ENCODE measurements around the gene CYFIP2. TPM values are rescaled to one million over a fixed set of nuclear protein-coding genes. Genes with fewer than 3 reads are reported as not detected.

CYFIP2 gene
- total RNA-seq, 1 experiment from 2014 or later, result 74.7 TPM

- Mint-ChIP-seq H3K27ac (no peak overlapping the region; a peak in 1 of 7 replicates), H3K9me3 (no peaks in the 10 kb centered on the region), H3K4me3 (no peak overlapping the region), H3K27me3 (ENCODE audit: low read depth) (no peaks in the 10 kb centered on the region), H3K4me1 (0 out of 4 replicates have a peak, but pooled peaks cover 0 to 2% of the 10 kb centered on the region in 2 experiments), H3K36me3 (ENCODE audit: insufficient read depth in 1 of 3, low read depth in 3 of 3) (peaks cover 7 to 65% (median 55%) of the 10 kb centered on the region in 3 experiments; a peak in 6 of 7 replicates)
- Histone ChIP-seq H3K79me2 (ENCODE audit: insufficient read depth, low read length) (no peaks in the 10 kb centered on the region), H3K23ac (ENCODE audit: insufficient read length, low read depth, low read length) (no peak overlapping the region), H3K23me2 (ENCODE audit: insufficient read length, low read depth, low read length, poor library complexity, severe bottlenecking) (no peaks in the 10 kb centered on the region), H3K14ac (ENCODE audit: insufficient read depth, low read length) (no peak overlapping the region), H2BK12ac (ENCODE audit: insufficient read length, low read depth, low read length) (no peak overlapping the region), H3K9me3 (ENCODE audit: control insufficient read depth, low read depth, low read length) (no peaks in the 10 kb centered on the region), H3K4me1 (ENCODE audit: insufficient read depth, low read length) (no peaks in the 10 kb centered on the region), H3T11ph (ENCODE audit: low read length) (no peak overlapping the region), H3K79me1 (ENCODE audit: insufficient read depth, low read depth, low read length, poor library complexity, severe bottlenecking) (no peaks in the 10 kb centered on the region), H2BK5ac (ENCODE audit: insufficient read length, low read length) (no peak overlapping the region), H2BK120ac (ENCODE audit: low read depth, low read length, poor library complexity, severe bottlenecking) (no peak overlapping the region), H3K18ac (ENCODE audit: insufficient read length, low read depth, low read length) (no peak overlapping the region), H2BK20ac (ENCODE audit: low read depth, low read length, poor library complexity, severe bottlenecking) (no peak overlapping the region), H3K27me3 (ENCODE audit: insufficient read depth, low read length) (no peaks in the 10 kb centered on the region), H3K27ac (ENCODE audit: insufficient read length, low read depth, low read length) (no peak overlapping the region), H4K91ac (ENCODE audit: insufficient read length, low read depth, low read length) (no peak overlapping the region), H4K20me1 (ENCODE audit: control insufficient read depth, insufficient read depth, insufficient read length) (no peaks in the 10 kb centered on the region), H4K5ac (ENCODE audit: insufficient read length, low read depth, low read length) (no peak overlapping the region), H3K9ac (ENCODE audit: extremely low read depth, insufficient read length, low read length) (no peak overlapping the region), H2AK5ac (ENCODE audit: insufficient read length, low read length) (no peak overlapping the region), H2AFZ (ENCODE audit: low read length) (no peak overlapping the region), H3K56ac (ENCODE audit: insufficient read length, low read depth, low read length) (no peak overlapping the region), H3K4me2 (ENCODE audit: insufficient read depth, insufficient read length, low read length) (no peak overlapping the region), H3K4ac (ENCODE audit: low read depth, low read length) (no peak overlapping the region), H2BK15ac (ENCODE audit: low read depth, low read length) (no peak overlapping the region), H4K8ac (replicated peaks; ENCODE audit: insufficient read length, low read depth, low read length) (no peak overlapping the region)
- DNase-seq, result peak; percentile 77
- WGBS (ENCODE audit: extremely low coverage, insufficient read length, low lambda C conversion rate), result no CpG with 5 or more reads among the region's 12 CpGs
- TF ChIP-seq, protein P1, sequence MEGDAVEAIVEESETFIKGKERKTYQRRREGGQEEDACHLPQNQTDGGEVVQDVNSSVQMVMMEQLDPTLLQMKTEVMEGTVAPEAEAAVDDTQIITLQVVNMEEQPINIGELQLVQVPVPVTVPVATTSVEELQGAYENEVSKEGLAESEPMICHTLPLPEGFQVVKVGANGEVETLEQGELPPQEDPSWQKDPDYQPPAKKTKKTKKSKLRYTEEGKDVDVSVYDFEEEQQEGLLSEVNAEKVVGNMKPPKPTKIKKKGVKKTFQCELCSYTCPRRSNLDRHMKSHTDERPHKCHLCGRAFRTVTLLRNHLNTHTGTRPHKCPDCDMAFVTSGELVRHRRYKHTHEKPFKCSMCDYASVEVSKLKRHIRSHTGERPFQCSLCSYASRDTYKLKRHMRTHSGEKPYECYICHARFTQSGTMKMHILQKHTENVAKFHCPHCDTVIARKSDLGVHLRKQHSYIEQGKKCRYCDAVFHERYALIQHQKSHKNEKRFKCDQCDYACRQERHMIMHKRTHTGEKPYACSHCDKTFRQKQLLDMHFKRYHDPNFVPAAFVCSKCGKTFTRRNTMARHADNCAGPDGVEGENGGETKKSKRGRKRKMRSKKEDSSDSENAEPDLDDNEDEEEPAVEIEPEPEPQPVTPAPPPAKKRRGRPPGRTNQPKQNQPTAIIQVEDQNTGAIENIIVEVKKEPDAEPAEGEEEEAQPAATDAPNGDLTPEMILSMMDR (conservative IDR thresholded peaks at IDR 0.05), result peak; percentile 93
Measured at GRCh38 chr5:157328277-157328912, 62.5 kb downstream of the CYFIP2 start.
